ENCODE data around the gene JDP2.
A peak's percentile ranks its signal among the peaks of the same experiment; 100 is the strongest.
"Not testable (repeated sequence)": the region's sequence is repeated elsewhere in the genome, so short reads cannot be mapped to it uniquely, and the experiment has no call there.

The JDP2 gene

GRCh38 chr14:75427482-75428229 lies at the start of gene JDP2:
JDP2 (plus strand) TSS chr14:75428022; CDS start chr14:75437921, 9,899 bp downstream.
- TF ChIP-seq CTCF (IDR thresholded peaks at IDR 0.05; ENCODE audit: extremely low read depth, missing control alignments): no peak
- peak; percentile 81 for DNase-seq (ENCODE audit: low spot score)

GRCh38 chr14:75379246-75379929 lies 48.4 kb upstream of the JDP2 start:
- no peak for DNase-seq (ENCODE audit: low spot score)
- TF ChIP-seq CTCF (IDR thresholded peaks at IDR 0.05; ENCODE audit: extremely low read depth, missing control alignments): no peak

GRCh38 chr14:75379930-75380270 lies 47.9 kb upstream of the JDP2 start:
- TF ChIP-seq CTCF (IDR thresholded peaks at IDR 0.05; ENCODE audit: extremely low read depth, missing control alignments): no peak
- DNase-seq (ENCODE audit: low spot score): no peak

GRCh38 chr14:75380656-75381055 lies 47.2 kb upstream of the JDP2 start:
- no peak for TF ChIP-seq CTCF (IDR thresholded peaks at IDR 0.05; ENCODE audit: extremely low read depth, missing control alignments)
- no peak for DNase-seq (ENCODE audit: low spot score)

GRCh38 chr14:75381642-75382041 lies 46.2 kb upstream of the JDP2 start:
- TF ChIP-seq CTCF (IDR thresholded peaks at IDR 0.05; ENCODE audit: extremely low read depth, missing control alignments): no peak
- DNase-seq (ENCODE audit: low spot score): no peak

GRCh38 chr14:75383219-75383618 lies 44.6 kb upstream of the JDP2 start:
- not testable (repeated sequence) for DNase-seq (ENCODE audit: low spot score)

GRCh38 chr14:75383721-75384120 lies 44.1 kb upstream of the JDP2 start:
- no peak for TF ChIP-seq CTCF (IDR thresholded peaks at IDR 0.05; ENCODE audit: extremely low read depth, missing control alignments)
- no peak for DNase-seq (ENCODE audit: low spot score)

- no peak for DNase-seq (ENCODE audit: low spot score)
- TF ChIP-seq CTCF (IDR thresholded peaks at IDR 0.05; ENCODE audit: extremely low read depth, missing control alignments): no peak
These were observed 38.1 kb upstream of the JDP2 start for GRCh38 chr14:75389679-75390078.

Data from GM20000 (cell line).